HEK293T (cell line): ENCODE measurements around the gene SIT1.

Experiments
- CTCF ChIA-PET: fragments of 350-600 bp; formaldehyde crosslinking; extraction: SDS; loops from one replicate; lab custom pipeline; 2021; ENCODE audit warnings: antibody characterized with exemption, inconsistent platforms; lab: Yijun Ruan, JAX
- POLR2A ChIA-PET: fragments of 350-600 bp; formaldehyde crosslinking; extraction: SDS; loops from one replicate; lab custom pipeline; 2020; ENCODE audit warnings: antibody characterized with exemption, inconsistent platforms; lab: Yijun Ruan, JAX
- DNase-seq: peaks from one replicate; pipeline ENCODE4 v3.0.0; 2012; ENCODE audit warnings: mixed read lengths; ENCODE audit errors: extremely low spot score
- ARNT ChIP-seq: fragments of 450-650 bp; IDR thresholded peaks from 2 replicates; pipeline ENCODE4 v1.6.1; 2017; ENCODE audit warnings: mild to moderate bottlenecking
- BHLHE40 ChIP-seq: fragments of 450-650 bp; IDR thresholded peaks from 2 replicates; pipeline ENCODE4 v1.6.1; 2016; ENCODE audit warnings: mild to moderate bottlenecking, moderate library complexity, borderline replicate concordance
- CTBP1 ChIP-seq: fragments of 450-650 bp; IDR thresholded peaks from 2 replicates; pipeline ENCODE4 v1.6.1; 2016; ENCODE audit warnings: borderline replicate concordance
- ELF4 ChIP-seq: fragments of 450-650 bp; IDR thresholded peaks from 2 replicates; pipeline ENCODE4 v1.6.1; 2017; ENCODE audit warnings: antibody characterized with exemption
- FOXA1 ChIP-seq: fragments of 450-650 bp; IDR thresholded peaks from 2 replicates; pipeline ENCODE4 v1.6.1; 2016; ENCODE audit warnings: mild to moderate bottlenecking
- FOXK2 ChIP-seq: fragments of 450-650 bp; IDR thresholded peaks from 2 replicates; pipeline ENCODE4 v1.6.1; 2016; ENCODE audit warnings: mild to moderate bottlenecking
- FOXM1 ChIP-seq: fragments of 450-650 bp; IDR thresholded peaks from 2 replicates; pipeline ENCODE4 v1.6.1; 2017; ENCODE audit warnings: mild to moderate bottlenecking, borderline replicate concordance
- HDGF ChIP-seq: fragments of 450-650 bp; IDR thresholded peaks from 2 replicates; pipeline ENCODE4 v1.6.1; 2017; ENCODE audit warnings: antibody characterized with exemption, borderline replicate concordance
- L3MBTL2 ChIP-seq: fragments of 450-650 bp; conservative IDR thresholded peaks from 2 replicates; pipeline ENCODE4 v1.6.1; 2016; ENCODE audit warnings: mild to moderate bottlenecking
- LEF1 ChIP-seq: fragments of 450-650 bp; IDR thresholded peaks from 2 replicates; pipeline ENCODE4 v1.6.1; 2017; ENCODE audit warnings: mild to moderate bottlenecking, borderline replicate concordance
- NFRKB ChIP-seq: fragments of 450-650 bp; IDR thresholded peaks from 2 replicates; pipeline ENCODE4 v1.6.1; 2016; ENCODE audit warnings: mild to moderate bottlenecking, moderate library complexity
- PKNOX1 ChIP-seq: fragments of 450-650 bp; IDR thresholded peaks from 2 replicates; pipeline ENCODE4 v1.6.1; 2016
- SP1 ChIP-seq: fragments of 450-650 bp; IDR thresholded peaks from 2 replicates; pipeline ENCODE4 v1.6.1; 2017
- SUZ12 ChIP-seq: fragments of 450-650 bp; IDR thresholded peaks from 2 replicates; pipeline ENCODE4 v1.6.1; 2016; ENCODE audit warnings: mild to moderate bottlenecking
- TARDBP ChIP-seq: fragments of 450-650 bp; IDR thresholded peaks from 2 replicates; pipeline ENCODE4 v1.6.1; 2016
- ZNF384 ChIP-seq: fragments of 450-650 bp; IDR thresholded peaks from 2 replicates; pipeline ENCODE4 v1.6.1; 2016

SIT1 gene

GRCh38 chr9:35691757-35692301 lies 41.1 kb upstream of the SIT1 start:
- CTCF ChIA-PET = interaction anchor here (0.7 to 1.4 kb wide), 2 partner anchors 33 to 260 kb away, joined by 4 to 5 read pairs; partner anchors contain the start of gene CCDC107
- DNase-seq = no peak
- TF ChIP-seq NFRKB (no peak), L3MBTL2 (no peak), BHLHE40 (no peak), HDGF (no peak), TARDBP (no peak), CTBP1 (no peak), PKNOX1 (no peak)
- POLR2A ChIA-PET = interaction anchor here (1.8 kb wide), 1 partner anchor 31 kb away, joined by 6 read pairs; no protein-coding TSS in a partner anchor

- DNase-seq = no peak
Observed at GRCh38 chr9:35691334-35691650, 40.6 kb upstream of the SIT1 start.

GRCh38 chr9:35690614-35691333 lies 40.0 kb upstream of the SIT1 start:
- POLR2A ChIA-PET = interaction anchor here (0.6 to 1.9 kb wide), 6 partner anchors 10 to 42 kb away, joined by 3 to 14 read pairs (median 4); partner anchors contain the start of genes ARHGEF39, CCDC107, CREB3 and RMRP
- peak; percentile 69 for DNase-seq
- CTCF ChIA-PET = interaction anchor here (1.4 kb wide), 1 partner anchor 32 kb away, joined by 5 read pairs; the partner anchor contains the start of gene CCDC107
- TF ChIP-seq SP1 (no peak), FOXA1 (no peak), L3MBTL2 (0 out of 2 replicates have a peak, but pooled peaks have one; percentile 50)

More at GRCh38 chr9:35691334-35691650, 40.6 kb upstream of the SIT1 start:
- CTCF ChIA-PET = interaction anchor here (1.4 kb wide), 1 partner anchor 33 kb away, joined by 5 read pairs; the partner anchor contains the start of gene CCDC107
- TF ChIP-seq BHLHE40 (no peak), SUZ12 (no peak), PKNOX1 (no peak), FOXK2 (no peak), SP1 (no peak), TARDBP (no peak), ELF4 (no peak), NFRKB (no peak), HDGF (no peak), L3MBTL2 (no peak), FOXM1 (no peak), FOXA1 (no peak), ARNT (no peak), ZNF384 (no peak), CTBP1 (no peak), LEF1 (no peak)
- POLR2A ChIA-PET = interaction anchor here (0.6 to 1.9 kb wide), 6 partner anchors 10 to 41 kb away, joined by 3 to 14 read pairs (median 4); partner anchors contain the start of genes ARHGEF39, CCDC107, CREB3 and RMRP

GRCh38 chr9:35690294-35690613 lies 39.5 kb upstream of the SIT1 start:
- ChIA-PET CTCF (no interaction called here), POLR2A (interaction anchor here (1.2 to 1.9 kb wide), 3 partner anchors 26 to 32 kb away, joined by 3 to 14 read pairs (median 6); partner anchors contain the start of genes ARHGEF39, CCDC107 and RMRP)
- DNase-seq = no peak
- TF ChIP-seq ZNF384 (no peak), HDGF (no peak), NFRKB (no peak), ARNT (no peak), BHLHE40 (no peak), CTBP1 (no peak), SUZ12 (no peak), LEF1 (no peak), FOXA1 (no peak), FOXK2 (no peak), SP1 (no peak), ELF4 (no peak), L3MBTL2 (no peak), PKNOX1 (no peak), TARDBP (no peak), FOXM1 (no peak)

- ChIA-PET CTCF (no interaction called here), POLR2A (interaction anchor here (1.2 to 1.9 kb wide), 2 partner anchors 25 to 32 kb away, joined by 3 to 14 read pairs; partner anchors contain the start of genes ARHGEF39, CCDC107 and RMRP)
- TF ChIP-seq PKNOX1 (peak; percentile 38; the same call in 1 of the 2 replicates), ARNT (no peak), ELF4 (no peak)
- DNase-seq = no peak
Observed at GRCh38 chr9:35689542-35690293, 39.0 kb upstream of the SIT1 start, which contains the start of gene TPM2. TSS of gene TPM2 (minus strand) at chr9:35689925. CDS start at chr9:35689817, 108 bp downstream.
